ENCODE data around the gene PNPLA3.

GRCh38 chr22:43951391-43951790, 27.8 kb downstream of the PNPLA3 start:
- TF ChIP-seq CTCF (conservative IDR thresholded peaks at IDR 0.05; ENCODE audit: low read depth, low read length) (no peak), CHD1 (IDR thresholded peaks at IDR 0.05; ENCODE audit: low read depth, low read length) (no peak), POLR2A (IDR thresholded peaks at IDR 0.05; ENCODE audit: low read depth, low read length) (no peak), FOS (IDR thresholded peaks at IDR 0.05; ENCODE audit: low read depth, low read length) (no peak), RAD21 (IDR thresholded peaks at IDR 0.05; ENCODE audit: low read length) (no peak), CEBPB (IDR thresholded peaks at IDR 0.05; ENCODE audit: low read depth, low read length) (no peak), RFX5 (IDR thresholded peaks at IDR 0.05; ENCODE audit: low read depth, low read length) (no peak), NFE2L2 (IDR thresholded peaks at IDR 0.05; ENCODE audit: low read depth, low read length) (no peak), RCOR1 (IDR thresholded peaks at IDR 0.05; ENCODE audit: insufficient replicate concordance, low read length) (no peak), BHLHE40 (IDR thresholded peaks at IDR 0.05; ENCODE audit: low read depth, low read length) (no peak)
